8988T (cell line): ENCODE results near the gene PALB2.

Source experiments
- DNase-seq: peaks from one replicate; pipeline ENCODE4 v3.0.0; 2011

PALB2 gene

GRCh38 chr16:23580391-23580790 is 60.7 kb downstream of the PALB2 start:
- DNase-seq, result no peak

- no peak for DNase-seq
Measured at GRCh38 chr16:23579371-23579770, 61.7 kb downstream of the PALB2 start.

- DNase-seq, result no peak
Measured at GRCh38 chr16:23578101-23578830, 62.8 kb downstream of the PALB2 start.

GRCh38 chr16:23577493-23577892 is 63.6 kb downstream of the PALB2 start:
- no peak for DNase-seq

GRCh38 chr16:23575834-23576233 is 65.3 kb downstream of the PALB2 start:
- no peak for DNase-seq

GRCh38 chr16:23573817-23574216 is 67.3 kb downstream of the PALB2 start:
- DNase-seq, result no peak

GRCh38 chr16:23572394-23572793 is 68.7 kb downstream of the PALB2 start:
- no peak for DNase-seq

GRCh38 chr16:23571895-23572294 is 69.2 kb downstream of the PALB2 start:
- DNase-seq, result no peak

GRCh38 chr16:23570992-23571632 is 70.0 kb downstream of the PALB2 start:
- DNase-seq, result no peak

GRCh38 chr16:23567602-23568001 is 73.5 kb downstream of the PALB2 start:
- DNase-seq, result no peak

GRCh38 chr16:23566724-23567123 is 74.4 kb downstream of the PALB2 start:
- DNase-seq, result no peak

- DNase-seq, result no peak
Measured at GRCh38 chr16:23564575-23565363, 76.3 kb downstream of the PALB2 start.

- no peak for DNase-seq
Measured at GRCh38 chr16:23563186-23563585, 77.9 kb downstream of the PALB2 start.

- no peak for DNase-seq
Measured at GRCh38 chr16:23562505-23562904, 78.6 kb downstream of the PALB2 start.

- no peak for DNase-seq
Measured at GRCh38 chr16:23561586-23561985, 79.5 kb downstream of the PALB2 start.

GRCh38 chr16:23557779-23558702 is 83.1 kb downstream of the PALB2 start:
- no peak for DNase-seq

- DNase-seq, result peak; percentile 78
Measured at GRCh38 chr16:23556881-23557778, 84.0 kb downstream of the PALB2 start, which contains the start of the genes EARS2 and UBFD1. EARS2 (minus strand) TSS chr16:23557350; CDS start chr16:23557343, 7 bp downstream. UBFD1 (plus strand) TSS chr16:23557727; CDS start chr16:23557743, 16 bp downstream.

- no peak for DNase-seq
Measured at GRCh38 chr16:23554536-23554935, 86.6 kb downstream of the PALB2 start.
